Loucy (cell line): ENCODE results near the gene PLA2G15.

ENCODE experiments used
- H2AFZ ChIP-seq: fragments of 200-600 bp; sonication (generic); 2 replicates; pipeline ENCODE4 v1.6.0; 2016; ENCODE audit warnings: antibody characterized with exemption, mild to moderate bottlenecking, low read length, moderate library complexity
- H3F3A ChIP-seq: fragments of 200-600 bp; 2 replicates; pipeline ENCODE4 v1.6.0; 2016; ENCODE audit warnings: antibody characterized with exemption, low read depth, mild to moderate bottlenecking
- H3K27me3 ChIP-seq: fragments of 200-600 bp; sonication (generic); 2 replicates; pipeline ENCODE4 v1.6.1; 2014; ENCODE audit warnings: low read length, mild to moderate bottlenecking; ENCODE audit not compliant: insufficient read depth, poor library complexity, severe bottlenecking
- H3K36me3 ChIP-seq: fragments of 200-600 bp; sonication (generic); 2 replicates; pipeline ENCODE4 v1.6.1; 2016; ENCODE audit warnings: low read length; ENCODE audit not compliant: insufficient read depth
- H3K4me1 ChIP-seq: fragments of 200-600 bp; sonication (generic); 2 replicates; pipeline ENCODE4 v1.5.1; 2014; ENCODE audit warnings: low read length, mild to moderate bottlenecking; ENCODE audit not compliant: insufficient read depth, poor library complexity, severe bottlenecking
- H3K4me2 ChIP-seq: fragments of 200-600 bp; sonication (generic); 2 replicates; pipeline ENCODE4 v1.6.0; 2014; ENCODE audit warnings: antibody characterized with exemption, low read length, low read depth, mild to moderate bottlenecking; ENCODE audit not compliant: poor library complexity, severe bottlenecking
- H3K4me3 ChIP-seq: fragments of 200-600 bp; sonication (generic); 2 replicates; pipeline ENCODE4 v1.5.1; 2014; ENCODE audit warnings: low read length, mild to moderate bottlenecking, mixed read lengths; ENCODE audit not compliant: poor library complexity, severe bottlenecking
- H3K79me2 ChIP-seq: fragments of 200-600 bp; sonication (generic); 2 replicates; pipeline ENCODE4 v1.6.1; 2014; ENCODE audit warnings: low read length; ENCODE audit not compliant: insufficient read depth
- H3K9ac ChIP-seq: fragments of 200-600 bp; sonication (generic); 2 replicates; pipeline ENCODE4 v1.6.0; 2014; ENCODE audit warnings: mild to moderate bottlenecking, low read depth, low read length, moderate library complexity; ENCODE audit not compliant: poor library complexity, severe bottlenecking
- H3K9me2 ChIP-seq: fragments of 200-600 bp; sonication (generic); replicated peaks from 2 replicates; pipeline ENCODE4 v1.6.1; 2016; ENCODE audit warnings: low read depth, low read length, mixed read lengths
- H3K9me3 ChIP-seq: fragments of 200-600 bp; sonication (generic); 2 replicates; pipeline ENCODE4 v1.6.1; 2014; ENCODE audit warnings: mild to moderate bottlenecking, antibody characterized with exemption, low read length, low read depth; ENCODE audit not compliant: insufficient read depth
- H4K20me1 ChIP-seq: fragments of 200-600 bp; sonication (generic); 2 replicates; pipeline ENCODE4 v1.6.0; 2014; ENCODE audit warnings: antibody characterized with exemption, low read length, mild to moderate bottlenecking; ENCODE audit not compliant: insufficient read depth, poor library complexity, severe bottlenecking
- EZH2phosphoT487 ChIP-seq: fragments of 200-600 bp; IDR thresholded peaks from 2 replicates; pipeline ENCODE4 v1.6.1; 2018; ENCODE audit warnings: antibody characterized with exemption, mild to moderate bottlenecking, moderate library complexity, borderline replicate concordance
- TF ChIP-seq, protein P1 (sequence below): fragments of 200-600 bp; sonication (generic); conservative IDR thresholded peaks from 2 replicates; pipeline ENCODE4 v1.5.1; 2014; ENCODE audit warnings: mild to moderate bottlenecking, antibody characterized with exemption, low read length

Gene PLA2G15

DNA sequence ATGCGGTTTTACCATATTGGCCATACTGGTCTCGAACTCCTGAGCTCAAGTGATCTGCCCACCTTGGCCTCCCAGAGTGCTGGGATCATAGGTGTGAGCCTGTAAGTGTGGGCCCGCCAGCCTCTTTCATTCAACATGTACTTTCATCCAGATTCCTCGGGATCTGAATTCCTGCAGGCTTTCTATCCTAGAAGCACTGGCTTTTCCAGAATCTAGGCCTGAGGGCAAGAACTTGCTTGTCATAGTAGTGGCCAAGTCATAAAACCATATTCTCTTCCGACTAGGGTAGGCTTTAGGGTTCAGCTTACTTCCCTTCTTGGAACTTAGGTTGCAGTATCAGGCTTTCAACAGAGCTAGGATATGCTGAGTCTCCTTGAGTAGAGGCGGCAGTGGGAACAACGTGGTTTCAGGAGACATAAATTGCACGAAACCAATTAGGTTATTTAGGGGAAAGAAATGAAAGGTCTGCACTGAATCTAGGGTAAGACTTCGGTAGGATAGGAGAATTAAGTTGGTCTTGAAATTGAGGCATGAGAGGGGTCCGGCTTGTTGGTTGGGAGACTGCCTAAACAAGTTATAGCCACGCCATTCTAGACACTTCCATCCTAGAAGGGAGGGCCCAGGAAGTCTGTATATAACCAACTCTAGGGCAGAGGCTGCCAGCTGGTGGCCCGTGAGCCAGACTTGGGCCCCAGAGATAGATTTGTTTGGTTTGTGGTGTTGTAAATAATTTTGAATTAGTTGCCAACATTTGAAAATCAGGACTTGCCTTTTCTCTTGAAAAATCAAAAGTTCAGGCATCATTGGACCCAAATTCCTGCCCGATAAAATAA lies 34.8 kb downstream of the PLA2G15 start:
- peaks cover 9% of the 10 kb centered on the region; the same call in 1 of the 2 replicates for H3K36me3 ChIP-seq
- H3K27me3 ChIP-seq: no peaks in the 10 kb centered on the region
- no peak overlapping the region for H3K9ac ChIP-seq
- peaks cover 8% of the 10 kb centered on the region; the same call in 1 of the 2 replicates for H3F3A ChIP-seq
- no peaks in the 10 kb centered on the region for H3K9me3 ChIP-seq
- peaks cover 3% of the 10 kb centered on the region for H4K20me1 ChIP-seq
- TF ChIP-seq, protein P1, sequence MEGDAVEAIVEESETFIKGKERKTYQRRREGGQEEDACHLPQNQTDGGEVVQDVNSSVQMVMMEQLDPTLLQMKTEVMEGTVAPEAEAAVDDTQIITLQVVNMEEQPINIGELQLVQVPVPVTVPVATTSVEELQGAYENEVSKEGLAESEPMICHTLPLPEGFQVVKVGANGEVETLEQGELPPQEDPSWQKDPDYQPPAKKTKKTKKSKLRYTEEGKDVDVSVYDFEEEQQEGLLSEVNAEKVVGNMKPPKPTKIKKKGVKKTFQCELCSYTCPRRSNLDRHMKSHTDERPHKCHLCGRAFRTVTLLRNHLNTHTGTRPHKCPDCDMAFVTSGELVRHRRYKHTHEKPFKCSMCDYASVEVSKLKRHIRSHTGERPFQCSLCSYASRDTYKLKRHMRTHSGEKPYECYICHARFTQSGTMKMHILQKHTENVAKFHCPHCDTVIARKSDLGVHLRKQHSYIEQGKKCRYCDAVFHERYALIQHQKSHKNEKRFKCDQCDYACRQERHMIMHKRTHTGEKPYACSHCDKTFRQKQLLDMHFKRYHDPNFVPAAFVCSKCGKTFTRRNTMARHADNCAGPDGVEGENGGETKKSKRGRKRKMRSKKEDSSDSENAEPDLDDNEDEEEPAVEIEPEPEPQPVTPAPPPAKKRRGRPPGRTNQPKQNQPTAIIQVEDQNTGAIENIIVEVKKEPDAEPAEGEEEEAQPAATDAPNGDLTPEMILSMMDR: no peak
- no peak for TF ChIP-seq EZH2phosphoT487
- H3K9me2 ChIP-seq: no peaks in the 10 kb centered on the region
- H3K4me1 ChIP-seq: peaks cover 37% of the 10 kb centered on the region
- peaks cover 44% of the 10 kb centered on the region for H3K79me2 ChIP-seq
- no peak overlapping the region for H3K4me3 ChIP-seq
- H3K4me2 ChIP-seq: no peak overlapping the region
- no peak overlapping the region for H2AFZ ChIP-seq

DNA sequence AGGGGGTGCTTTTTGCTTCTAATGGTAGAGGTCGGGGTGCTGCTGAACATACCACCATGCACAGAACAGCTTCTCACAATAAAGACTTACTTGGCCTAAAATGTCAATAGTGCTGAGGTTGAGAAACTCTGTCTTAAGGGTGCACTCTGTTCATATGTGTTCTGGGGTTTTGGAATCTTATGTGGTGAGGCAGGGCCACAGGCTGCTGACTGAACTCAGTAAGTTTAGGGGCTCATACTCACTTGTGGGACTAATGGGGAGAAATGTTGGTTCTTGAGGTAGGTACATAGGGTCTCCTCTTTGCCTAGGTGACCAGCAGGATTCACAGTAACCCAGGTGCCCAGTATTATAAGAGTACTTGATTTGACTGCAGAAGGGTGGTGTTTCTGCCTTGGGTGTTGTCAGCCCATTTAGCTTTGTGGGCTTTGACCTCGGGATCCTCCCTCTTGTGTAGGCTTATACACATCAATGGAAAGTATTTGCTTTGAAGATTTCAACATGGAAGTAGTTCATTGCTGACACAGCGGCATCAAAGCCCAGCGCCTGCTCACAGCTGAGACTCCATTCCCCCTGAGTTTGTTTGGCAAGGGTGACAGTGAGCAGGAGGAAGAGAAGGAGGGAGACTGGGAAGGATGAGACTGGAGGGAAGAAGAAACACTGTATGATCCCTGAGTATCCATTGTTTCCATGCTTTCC lies 36.3 kb downstream of the PLA2G15 start:
- Histone ChIP-seq H3K79me2 (peaks cover 46% of the 10 kb centered on the region), H3K27me3 (no peaks in the 10 kb centered on the region), H3F3A (peaks cover 9% of the 10 kb centered on the region), H4K20me1 (no peaks in the 10 kb centered on the region), H3K9me3 (no peaks in the 10 kb centered on the region), H2AFZ (no peak overlapping the region), H3K4me2 (no peak overlapping the region), H3K4me3 (no peak overlapping the region), H3K9ac (no peak overlapping the region), H3K36me3 (peaks cover 7% of the 10 kb centered on the region; the same call in 1 of the 2 replicates), H3K9me2 (no peaks in the 10 kb centered on the region), H3K4me1 (peaks cover 37% of the 10 kb centered on the region)
- TF ChIP-seq, protein P1: no peak
- no peak for TF ChIP-seq EZH2phosphoT487

DNA sequence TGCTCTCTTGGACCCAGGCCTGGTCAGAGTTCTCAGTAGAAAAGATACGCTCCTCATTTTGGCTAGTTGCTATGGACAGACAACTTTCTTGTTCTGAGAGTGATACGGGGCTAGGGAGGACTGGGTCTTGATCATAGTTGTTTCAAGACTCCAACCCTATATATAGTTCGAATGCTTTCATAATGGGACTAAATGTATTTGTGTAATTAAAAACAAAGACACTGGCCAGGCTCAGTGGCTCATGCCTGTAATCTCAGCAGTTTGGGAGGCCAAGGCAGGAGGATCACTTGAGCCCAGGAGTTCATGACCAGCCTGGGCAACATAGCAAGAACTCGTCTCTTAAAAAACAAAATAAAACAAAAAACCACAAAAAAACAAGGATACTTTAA lies 36.9 kb downstream of the PLA2G15 start:
- Histone ChIP-seq H3K36me3 (peaks cover 7% of the 10 kb centered on the region; the same call in 1 of the 2 replicates), H4K20me1 (no peaks in the 10 kb centered on the region), H2AFZ (no peak overlapping the region), H3K79me2 (peaks cover 48% of the 10 kb centered on the region), H3K9me3 (no peaks in the 10 kb centered on the region), H3K27me3 (no peaks in the 10 kb centered on the region), H3K4me2 (no peak overlapping the region), H3K9me2 (no peaks in the 10 kb centered on the region), H3K9ac (no peak overlapping the region), H3F3A (peaks cover 12% of the 10 kb centered on the region), H3K4me1 (peaks cover 42% of the 10 kb centered on the region), H3K4me3 (no peak overlapping the region)
- TF ChIP-seq, protein P1: no peak
- no peak for TF ChIP-seq EZH2phosphoT487
